B cell (primary cell): ENCODE results near the gene WFIKKN2. TPM values are rescaled to one million over a fixed set of nuclear protein-coding genes. Genes with fewer than 3 reads are reported as not detected.
A peak's percentile ranks its signal among the peaks of the same experiment; 100 is the strongest.

ENCODE experiments used
- ATAC-seq: fragments of 200-7000 bp; cut with Tn5 transposase; one replicate; pipeline ENCODE4 v1.10.0; 2021; ENCODE audit warnings: low read depth, mild to moderate bottlenecking, moderate number of reproducible peaks, moderate library complexity
- CTCF ChIA-PET: fragments of 350-600 bp; sonication (Branson Sonifier 250); formaldehyde crosslinking; loops from one replicate; lab custom pipeline; 2021; ENCODE audit warnings: antibody characterized with exemption, inconsistent platforms; lab: Charles Lee
- POLR2A ChIA-PET: fragments of 350-600 bp; sonication (Branson Sonifier 250); formaldehyde crosslinking; loops from one replicate; lab custom pipeline; 2021; ENCODE audit warnings: antibody characterized with exemption; lab: Charles Lee
- DNase-seq: peaks from one replicate; pipeline ENCODE4 v3.0.0; 2013
- H2AFZ ChIP-seq: 2 replicates; pipeline ENCODE4 v1.6.1; 2012; ENCODE audit warnings: mild to moderate bottlenecking, low read depth, low read length; ENCODE audit not compliant: insufficient read depth, poor library complexity, severe bottlenecking
- H3K27ac ChIP-seq, 2 donors: 1 replicate in 1 of 2; 2 replicates in 1 of 2; pipeline ENCODE4 v1.5.1; 2012 to 2013; ENCODE audit warnings: low read length in 2 of 2, mild to moderate bottlenecking in 2 of 2, moderate library complexity in 1 of 2
- H3K27me3 ChIP-seq, 4 experiments: fragments of 200-600 bp in 1 of 4; sonication (generic) in 1 of 4; replicated peaks in 1 of 4; 1 replicate in 2 of 4; 2 replicates in 2 of 4; pipeline versions ENCODE4 v1.6.1 to v1.7.0; 2013 to 2016; ENCODE audit warnings: low read length in 3 of 4, mild to moderate bottlenecking in 2 of 4, mixed read lengths in 1 of 4, moderate library complexity in 1 of 4; ENCODE audit not compliant: insufficient read depth in 4 of 4, control insufficient read depth in 3 of 4; ENCODE audit errors: control extremely low read depth in 1 of 4
- H3K36me3 ChIP-seq, 2 experiments: replicated peaks in 1 of 2; 1 replicate in 1 of 2; 2 replicates in 1 of 2; pipeline versions ENCODE4 v1.6.1 to v1.7.1; 2013; ENCODE audit warnings: low read length in 1 of 2; ENCODE audit not compliant: insufficient read depth in 2 of 2, control insufficient read depth in 1 of 2; ENCODE audit errors: control extremely low read depth in 1 of 2, extremely low read depth in 1 of 2
- H3K4me1 ChIP-seq, 2 donors: fragments of 200-600 bp in 1 of 2; sonication (generic) in 1 of 2; 1 replicate in 1 of 2; 2 replicates in 1 of 2; pipeline versions ENCODE4 v1.5.1 to v1.6.1; 2013 to 2017; ENCODE audit warnings: low read length in 2 of 2; ENCODE audit not compliant: control insufficient read depth in 2 of 2, insufficient read depth in 2 of 2
- H3K4me2 ChIP-seq: replicated peaks from 2 replicates; pipeline ENCODE3; 2012; ENCODE audit warnings: mild to moderate bottlenecking, low read depth, low read length; ENCODE audit not compliant: poor library complexity, severe bottlenecking
- H3K4me3 ChIP-seq, 5 experiments: fragments of 200-600 bp in 1 of 5; sonication (generic) in 1 of 5; 1 replicate in 3 of 5; 2 replicates in 2 of 5; pipeline versions ENCODE4 v1.5.1 to v1.7.0; 2011 to 2016; ENCODE audit warnings: low read length in 4 of 5, mild to moderate bottlenecking in 4 of 5, low read depth in 2 of 5, control low read depth in 1 of 5, moderate library complexity in 1 of 5; ENCODE audit not compliant: insufficient read depth in 1 of 5; ENCODE audit errors: control extremely low read depth in 1 of 5, extremely low read depth in 1 of 5
- H3K79me2 ChIP-seq: fragments of 200-600 bp; sonication (generic); one replicate; pipeline ENCODE4 v1.6.0; 2016; ENCODE audit warnings: low read length; ENCODE audit not compliant: control insufficient read depth, insufficient read depth
- H3K9ac ChIP-seq: fragments of 200-600 bp; sonication (generic); 2 replicates; pipeline ENCODE4 v1.6.1; 2017; ENCODE audit warnings: mild to moderate bottlenecking, low read length, moderate library complexity
- H3K9me3 ChIP-seq, 3 donors: one replicate each; pipeline versions ENCODE4 v1.6.1 to v1.7.1; 2013; ENCODE audit warnings: low read length in 2 of 3; ENCODE audit not compliant: control insufficient read depth in 2 of 3, insufficient read depth in 1 of 3; ENCODE audit errors: control extremely low read depth in 1 of 3
- H4K20me1 ChIP-seq: 2 replicates; pipeline ENCODE4 v1.6.0; 2012; ENCODE audit warnings: mild to moderate bottlenecking, low read length; ENCODE audit not compliant: insufficient read depth, control insufficient read depth, poor library complexity, severe bottlenecking
- H3K27ac Mint-ChIP-seq: one replicate; pipeline ENCODE4 v1.8.0; 2021; ENCODE audit warnings: mixed read lengths
- H3K27me3 Mint-ChIP-seq: one replicate; pipeline ENCODE4 v1.8.0; 2021; ENCODE audit warnings: mixed read lengths
- H3K4me1 Mint-ChIP-seq: one replicate; pipeline ENCODE4 v1.8.0; 2021; ENCODE audit warnings: mixed read lengths
- H3K4me3 Mint-ChIP-seq: one replicate; pipeline ENCODE4 v1.8.0; 2021; ENCODE audit warnings: mixed read lengths
- H3K9me3 Mint-ChIP-seq: one replicate; pipeline ENCODE4 v1.8.0; 2022; ENCODE audit warnings: mixed read lengths; ENCODE audit not compliant: insufficient read depth
- CTCF ChIP-seq: fragments of 200-600 bp; IDR thresholded peaks from one replicate; pipeline ENCODE4 v1.8.0; 2022; ENCODE audit warnings: antibody characterized with exemption, mild to moderate bottlenecking
- EZH2 ChIP-seq: IDR thresholded peaks from 2 replicates; pipeline ENCODE4 v1.6.1; 2012; ENCODE audit warnings: borderline replicate concordance, low read depth, mild to moderate bottlenecking, moderate library complexity, low read length; ENCODE audit not compliant: insufficient read depth, poor library complexity, severe bottlenecking
- WGBS: methylation state at CpG from one replicate; pipeline ENCODE4 v1.1.5; 2013; ENCODE audit warnings: missing lambda C conversion rate; ENCODE audit not compliant: insufficient coverage; 5-methylcytosine and 5-hydroxymethylcytosine counted together
- intact Hi-C: fragments of 100-400 bp; cut with micrococcal nuclease; formaldehyde crosslinking; loops from one replicate; pipeline ENCODE4 v1.10.0; 2022
- polyA plus RNA-seq: library from polyadenylated mRNA; depleted of rRNA; stranded (reverse); fragments of >200 nt; gene quantifications from 2 replicates; pipeline ENCODE4 v1.2.3, GENCODE V29; 2012
- total RNA-seq, 2 donors: library from RNA; stranded (reverse); fragments of 120-200 nt in 1 of 2; gene quantifications; 1 replicate in 1 of 2; 2 replicates in 1 of 2; pipeline versions ENCODE4 v1.2.3 to v1.2.4, GENCODE V29; 2013 to 2022

Gene WFIKKN2
- total and polyA plus RNA-seq, 2 donors (not counting 1 experiment from before 2014, with no cell fraction given) = not detected

GRCh38 chr17:50853015-50853615, 17.7 kb downstream of the WFIKKN2 start:
- ATAC-seq = no peak
- Mint-ChIP-seq H3K27me3 (no peaks in the 10 kb centered on the region), H3K4me3 (peak overlapping the region; percentile 65), H3K4me1 (peaks cover 13% of the 10 kb centered on the region), H3K9me3 (peaks cover 6% of the 10 kb centered on the region), H3K27ac (peak overlapping the region; percentile 86)
- Histone ChIP-seq H3K9ac (no peak overlapping the region), H4K20me1 (no peaks in the 10 kb centered on the region), H3K4me1 (peaks cover 9 to 11% of the 10 kb centered on the region in 2 donors), H3K27ac (no peak overlapping the region), H2AFZ (peak overlapping the region; percentile 80), H3K27me3 (no peaks in the 10 kb centered on the region), H3K36me3 (no peaks in the 10 kb centered on the region), H3K4me3 (no peak overlapping the region), H3K9me3 (peaks cover 0 to 15% (median 7%) of the 10 kb centered on the region in 3 donors), H3K79me2 (no peaks in the 10 kb centered on the region), H3K4me2 (no peak overlapping the region)
- intact Hi-C loops = loop anchor here (5.0 kb wide), 1 partner anchor 299 kb away; the partner anchor contains the start of gene NME1
- CTCF ChIA-PET = interaction anchor here (0.6 to 10.7 kb wide), 27 partner anchors 10 to 300 kb away, joined by 3 to 400 read pairs (median 5); partner anchors contain the start of genes NME1 and TOB1
- no peak for DNase-seq
- no peak for TF ChIP-seq CTCF
- TF ChIP-seq EZH2 = no peak
- no CpG with 5 or more reads among the region's 6 CpGs for WGBS
- POLR2A ChIA-PET = interaction anchor here (0.7 to 3.2 kb wide), 3 partner anchors 13 to 204 kb away, joined by 3 to 41 read pairs (median 3); partner anchors contain the start of gene TOB1

DNA sequence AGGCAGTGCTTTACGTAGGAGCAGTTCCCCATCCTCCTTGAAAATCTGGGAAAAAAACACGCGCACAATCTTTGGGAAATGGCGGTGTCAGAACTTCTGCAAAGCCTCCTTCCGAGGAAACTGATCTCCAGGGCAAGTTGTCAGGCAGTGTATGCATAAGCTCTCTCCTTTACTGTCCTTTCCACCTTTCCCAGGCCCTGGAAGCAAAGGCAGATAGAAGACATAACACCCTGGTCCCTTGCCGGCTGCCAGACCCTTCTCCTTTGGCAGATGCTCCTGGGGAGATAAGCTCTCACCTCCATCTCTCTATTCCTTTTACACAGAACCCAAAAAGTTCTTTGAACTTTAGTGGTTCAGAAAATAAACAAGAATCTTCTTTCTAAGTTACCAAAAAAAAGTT, 18.4 kb downstream of the WFIKKN2 start:
- TF ChIP-seq CTCF (no peak), EZH2 (no peak)
- no peak overlapping the region for H3K4me3 Mint-ChIP-seq
- H2AFZ ChIP-seq = peak overlapping the region; percentile 18
- ATAC-seq = no peak
- peaks cover 13% of the 10 kb centered on the region for H3K4me1 Mint-ChIP-seq
- peaks cover under 1% of the 10 kb centered on the region for H3K9me3 Mint-ChIP-seq
- intact Hi-C loops = loop anchor here (5.0 kb wide), 1 partner anchor 299 kb away; the partner anchor contains the start of gene NME1
- no peak overlapping the region for H3K4me2 ChIP-seq
- no peak overlapping the region for H3K4me3 ChIP-seq
- CTCF ChIA-PET = interaction anchor here (0.7 to 10.7 kb wide), 9 partner anchors 10 to 300 kb away, joined by 3 to 400 read pairs (median 8); partner anchors contain the start of genes NME1 and TOB1
- H3K27ac ChIP-seq = no peak overlapping the region
- no peak overlapping the region for H3K27ac Mint-ChIP-seq
- H3K9ac ChIP-seq = no peak overlapping the region
- DNase-seq = no peak
- peaks cover 9 to 11% of the 10 kb centered on the region in 2 donors for H3K4me1 ChIP-seq
- POLR2A ChIA-PET = interaction anchor here (0.8 to 3.2 kb wide), 2 partner anchors 12 to 101 kb away, joined by 3 to 41 read pairs; partner anchors contain the start of gene TOB1
- no peaks in the 10 kb centered on the region for H4K20me1 ChIP-seq
- no peaks in the 10 kb centered on the region for H3K36me3 ChIP-seq
- no peaks in the 10 kb centered on the region for H3K27me3 ChIP-seq
- no peaks in the 10 kb centered on the region for H3K27me3 Mint-ChIP-seq
- H3K9me3 ChIP-seq = peaks cover 0 to 8% (median 3%) of the 10 kb centered on the region in 3 donors
- WGBS = 97% methylated on average over 5 of the region's 6 CpGs
- no peaks in the 10 kb centered on the region for H3K79me2 ChIP-seq
